ENCODE results near the gene CLDN1. TPM values are rescaled to one million over a fixed set of nuclear protein-coding genes. Genes with fewer than 3 reads are reported as not detected.

The CLDN1 gene
- total RNA-seq, 1 donor from 2014 or later, result 0.08 TPM

- DNase-seq, result no peak
- Histone ChIP-seq H3K4me1 (no peaks in the 10 kb centered on the region), H3K27me3 (ENCODE audit: low read depth) (no peaks in the 10 kb centered on the region), H3K4me3 (no peak overlapping the region), H3K9me3 (replicated peaks) (no peaks in the 10 kb centered on the region), H3K36me3 (no peaks in the 10 kb centered on the region), H3K27ac (replicated peaks) (no peak overlapping the region)
- TF ChIP-seq CTCF (IDR thresholded peaks at IDR 0.05; ENCODE audit: borderline replicate concordance), result no peak
- intact Hi-C loops (cut with micrococcal nuclease), result no loop called here
These were observed 60.5 kb downstream of the CLDN1 start for GRCh38 chr3:190261740-190262139.

- no peak for TF ChIP-seq CTCF (IDR thresholded peaks at IDR 0.05; ENCODE audit: borderline replicate concordance)
- Histone ChIP-seq H3K27ac (replicated peaks) (peak overlapping the region; percentile 14), H3K27me3 (ENCODE audit: low read depth) (no peaks in the 10 kb centered on the region), H3K9me3 (replicated peaks) (no peaks in the 10 kb centered on the region), H3K36me3 (no peaks in the 10 kb centered on the region), H3K4me1 (no peaks in the 10 kb centered on the region), H3K4me3 (no peak overlapping the region)
- intact Hi-C loops (cut with micrococcal nuclease), result no loop called here
- no peak for DNase-seq
These were observed 61.2 kb downstream of the CLDN1 start for GRCh38 chr3:190261015-190261414.

- DNase-seq, result no peak
- Histone ChIP-seq H3K27ac (replicated peaks) (peak overlapping the region; percentile 14), H3K9me3 (replicated peaks) (no peaks in the 10 kb centered on the region), H3K36me3 (no peaks in the 10 kb centered on the region), H3K4me1 (no peaks in the 10 kb centered on the region), H3K4me3 (no peak overlapping the region), H3K27me3 (ENCODE audit: low read depth) (no peaks in the 10 kb centered on the region)
- intact Hi-C loops (cut with micrococcal nuclease), result no loop called here
- TF ChIP-seq CTCF (IDR thresholded peaks at IDR 0.05; ENCODE audit: borderline replicate concordance), result no peak
These were observed 61.9 kb downstream of the CLDN1 start for GRCh38 chr3:190260301-190260700.

- Histone ChIP-seq H3K36me3 (no peaks in the 10 kb centered on the region), H3K27ac (replicated peaks) (no peak overlapping the region), H3K4me1 (no peaks in the 10 kb centered on the region), H3K27me3 (ENCODE audit: low read depth) (no peaks in the 10 kb centered on the region), H3K4me3 (no peak overlapping the region), H3K9me3 (replicated peaks) (no peaks in the 10 kb centered on the region)
- intact Hi-C loops (cut with micrococcal nuclease), result no loop called here
- DNase-seq, result peak; percentile 13
- no peak for TF ChIP-seq CTCF (IDR thresholded peaks at IDR 0.05; ENCODE audit: borderline replicate concordance)
These were observed 63.6 kb downstream of the CLDN1 start for GRCh38 chr3:190258634-190259033.

Other genes starting within 250 kb of the CLDN1 start
- 0.82 TPM for gene P3H2, start 201.5 kb downstream of the CLDN1 start, total RNA-seq
- not detected for gene CLDN16, start 65.7 kb upstream of the CLDN1 start, total RNA-seq
- not detected for gene TMEM207, start 127.5 kb upstream of the CLDN1 start, total RNA-seq
- gene IL1RAP, start 191.6 kb upstream of the CLDN1 start, total RNA-seq, result 5.1 TPM